Osteoblast (primary cell): ENCODE data around the gene HDAC4. TPM values are rescaled to one million over a fixed set of nuclear protein-coding genes. Genes with fewer than 3 reads are reported as not detected.

Experiments used
- DNase-seq: peaks from one replicate; pipeline ENCODE4 v3.0.0; 2011; ENCODE audit warnings: low spot score, mixed read lengths; ENCODE audit not compliant: insufficient read length; ENCODE audit errors: missing footprints
- H2AFZ ChIP-seq: 2 replicates; pipeline ENCODE4 v1.6.0; 2011; ENCODE audit warnings: mild to moderate bottlenecking, low read length
- H3K27ac ChIP-seq: 2 replicates; pipeline ENCODE4 v1.5.1; 2011; ENCODE audit warnings: mild to moderate bottlenecking, low read depth, low read length, moderate library complexity
- H3K27me3 ChIP-seq: 2 replicates; pipeline ENCODE4 v1.6.0; 2012; ENCODE audit warnings: mild to moderate bottlenecking, control low read depth, inconsistent platforms, low read length, moderate library complexity; ENCODE audit not compliant: insufficient read depth
- H3K36me3 ChIP-seq: 2 replicates; pipeline ENCODE4 v1.5.1; 2011; ENCODE audit warnings: mild to moderate bottlenecking, low read length, control low read depth, moderate library complexity; ENCODE audit not compliant: insufficient read depth
- H3K4me1 ChIP-seq: 2 replicates; pipeline ENCODE4 v1.5.1; 2011; ENCODE audit warnings: mild to moderate bottlenecking, low read length, control low read depth, moderate library complexity; ENCODE audit not compliant: insufficient read depth
- H3K4me2 ChIP-seq: 2 replicates; pipeline ENCODE4 v1.6.0; 2011; ENCODE audit warnings: mild to moderate bottlenecking, low read length; ENCODE audit not compliant: insufficient read depth
- H3K4me3 ChIP-seq: fragments of 200-600 bp; sonication (generic); 3 replicates; pipeline ENCODE4 v1.5.1; 2012; ENCODE audit warnings: mild to moderate bottlenecking, low read length, inconsistent platforms; ENCODE audit not compliant: insufficient read depth
- H3K79me2 ChIP-seq: 2 replicates; pipeline ENCODE4 v1.6.0; 2012; ENCODE audit warnings: mild to moderate bottlenecking, low read length, control low read depth, inconsistent platforms; ENCODE audit not compliant: insufficient read depth
- H3K9me3 ChIP-seq: 2 replicates; pipeline ENCODE4 v1.5.1; 2011; ENCODE audit warnings: low read depth, low read length, control low read depth
- H4K20me1 ChIP-seq: 2 replicates; pipeline ENCODE4 v1.6.0; 2012; ENCODE audit warnings: mild to moderate bottlenecking, low read length, control low read depth; ENCODE audit not compliant: insufficient read depth
- CTCF ChIP-seq: IDR thresholded peaks from 2 replicates; pipeline ENCODE4 v1.5.1; 2011; ENCODE audit warnings: mild to moderate bottlenecking, low read depth, low read length, moderate library complexity; ENCODE audit errors: extremely low read depth
- total RNA-seq: library from RNA; depleted of rRNA; stranded (reverse); fragments of >200 nt; gene quantifications from 2 replicates; pipeline ENCODE4 v1.2.3, GENCODE V29; 2012

HDAC4 gene
- total RNA-seq, 1 donor: 30.8 TPM

DNA sequence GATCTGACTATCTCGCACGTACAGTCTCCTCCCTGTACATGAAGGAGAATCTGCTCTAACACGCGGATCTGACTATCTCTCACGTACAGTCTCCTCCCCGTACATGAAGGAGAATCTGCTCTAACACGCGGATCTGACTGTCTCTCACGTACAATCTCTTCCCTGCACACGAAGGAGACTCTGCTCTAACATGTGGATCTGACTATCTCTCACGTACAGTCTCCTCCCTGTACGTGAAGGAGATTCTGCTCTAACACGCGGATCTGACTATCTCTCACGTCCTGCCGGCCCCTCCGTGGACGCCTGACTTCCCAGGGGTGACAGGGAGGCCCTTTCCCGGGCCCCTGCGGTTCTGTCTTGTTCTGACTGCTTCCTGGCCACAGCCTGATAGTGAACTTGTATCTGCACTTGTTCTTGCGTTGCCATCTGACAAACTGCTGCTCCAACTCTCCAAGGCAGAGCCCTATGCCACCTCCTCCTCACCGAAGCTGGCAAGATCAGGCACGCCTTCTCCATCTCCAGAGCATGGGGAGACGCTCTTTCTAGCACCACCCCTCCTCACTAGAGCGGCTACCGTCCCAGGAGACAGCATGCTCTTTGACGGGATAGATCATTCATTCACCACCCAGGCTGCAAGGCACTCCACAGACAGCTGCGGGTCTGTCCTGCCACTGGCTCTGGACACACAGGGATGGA is 314.3 kb downstream of the HDAC4 start:
- no peak overlapping the region for H2AFZ ChIP-seq
- no peaks in the 10 kb centered on the region for H3K27me3 ChIP-seq
- no peak for DNase-seq
- no peaks in the 10 kb centered on the region for H3K9me3 ChIP-seq
- H3K36me3 ChIP-seq: no peaks in the 10 kb centered on the region
- no peaks in the 10 kb centered on the region for H3K4me1 ChIP-seq
- no peaks in the 10 kb centered on the region for H4K20me1 ChIP-seq
- TF ChIP-seq CTCF: no peak
- no peak overlapping the region for H3K4me2 ChIP-seq
- H3K79me2 ChIP-seq: no peaks in the 10 kb centered on the region
- no peak overlapping the region for H3K27ac ChIP-seq
- no peak overlapping the region for H3K4me3 ChIP-seq

DNA sequence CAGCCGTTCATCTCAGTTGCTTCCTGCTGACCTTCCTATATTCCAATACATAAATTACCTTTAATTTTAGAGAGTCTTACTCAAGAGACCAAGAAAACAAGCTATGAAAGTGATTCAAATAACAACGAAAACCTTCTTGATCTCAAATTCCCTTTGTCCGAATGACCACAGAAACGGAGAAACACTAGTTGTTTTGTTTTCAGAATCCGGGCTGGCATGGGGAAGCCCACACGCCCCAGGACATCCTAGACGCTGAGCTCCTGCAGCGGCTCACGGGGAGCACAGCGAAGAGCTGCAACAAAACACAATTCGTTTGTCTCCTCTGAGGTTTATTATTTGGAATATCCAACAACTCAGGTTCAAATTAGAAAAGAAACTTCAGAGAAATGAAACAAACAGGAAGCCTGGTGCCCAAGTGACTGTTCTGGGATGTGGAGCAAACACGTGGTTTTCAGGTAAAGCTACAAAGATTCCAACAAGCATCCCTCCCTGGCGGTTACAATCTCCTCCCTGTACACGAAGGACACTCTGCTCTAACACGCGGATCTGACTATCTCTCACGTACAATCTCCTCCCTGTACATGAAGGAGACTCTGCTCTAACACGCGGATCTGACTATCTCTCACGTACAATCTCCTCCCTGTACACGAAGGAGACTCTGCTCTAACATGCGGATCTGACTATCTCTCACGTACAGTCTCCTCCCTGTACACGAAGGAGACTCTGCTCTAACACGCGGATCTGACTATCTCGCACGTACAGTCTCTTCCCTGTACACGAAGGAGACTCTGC is 315.4 kb downstream of the HDAC4 start:
- no peaks in the 10 kb centered on the region for H3K36me3 ChIP-seq
- H3K4me3 ChIP-seq: no peak overlapping the region
- DNase-seq: no peak
- no peak overlapping the region for H3K4me2 ChIP-seq
- no peaks in the 10 kb centered on the region for H3K27me3 ChIP-seq
- H2AFZ ChIP-seq: no peak overlapping the region
- no peaks in the 10 kb centered on the region for H3K4me1 ChIP-seq
- no peaks in the 10 kb centered on the region for H3K79me2 ChIP-seq
- H4K20me1 ChIP-seq: no peaks in the 10 kb centered on the region
- no peak overlapping the region for H3K27ac ChIP-seq
- no peaks in the 10 kb centered on the region for H3K9me3 ChIP-seq
- no peak for TF ChIP-seq CTCF

DNA sequence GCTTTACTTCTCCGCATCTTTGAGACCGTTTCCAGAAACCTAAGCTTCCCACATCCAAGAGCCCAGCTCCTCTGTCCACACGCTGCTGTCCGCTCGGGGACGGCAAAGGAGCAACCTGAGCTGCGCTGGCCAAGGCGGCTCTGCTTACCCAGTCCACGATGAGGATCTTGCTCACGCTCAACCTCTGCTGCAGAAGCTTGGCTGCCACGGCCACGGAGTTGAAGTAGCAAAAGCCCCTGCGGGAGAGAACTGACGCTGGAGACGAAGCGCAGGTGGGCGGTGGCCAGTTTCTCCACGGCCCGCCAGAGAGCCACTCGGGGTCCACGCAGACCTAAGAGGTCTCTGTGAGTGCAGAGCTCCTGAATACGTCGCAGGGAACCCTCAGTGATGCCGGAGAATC is 316.8 kb downstream of the HDAC4 start:
- Histone ChIP-seq H2AFZ (no peak overlapping the region), H3K4me1 (no peaks in the 10 kb centered on the region), H3K9me3 (no peaks in the 10 kb centered on the region), H3K27ac (no peak overlapping the region), H3K27me3 (no peaks in the 10 kb centered on the region), H3K4me2 (no peak overlapping the region), H3K79me2 (no peaks in the 10 kb centered on the region), H4K20me1 (no peaks in the 10 kb centered on the region), H3K36me3 (no peaks in the 10 kb centered on the region), H3K4me3 (no peak overlapping the region)
- DNase-seq: no peak
- TF ChIP-seq CTCF: no peak

- Histone ChIP-seq H3K9me3 (no peaks in the 10 kb centered on the region), H3K36me3 (no peaks in the 10 kb centered on the region)
- TF ChIP-seq CTCF: no peak
Observed at GRCh38 chr2:239082425-239082824, 318.4 kb downstream of the HDAC4 start.

More at GRCh38 chr2:239082425-239082824, 318.4 kb downstream of the HDAC4 start:
- no peaks in the 10 kb centered on the region for H3K4me1 ChIP-seq
- H3K4me3 ChIP-seq: no peak overlapping the region
- H3K4me2 ChIP-seq: no peak overlapping the region
- no peaks in the 10 kb centered on the region for H3K27me3 ChIP-seq
- no peak overlapping the region for H3K27ac ChIP-seq
- no peak for DNase-seq
- H2AFZ ChIP-seq: no peak overlapping the region
- no peaks in the 10 kb centered on the region for H3K79me2 ChIP-seq
- no peaks in the 10 kb centered on the region for H4K20me1 ChIP-seq
